Stimulated activated CD4-positive, alpha-beta T cell treated with anti-CD3 and anti-CD28 coated beads, Interleukin-12 subunit alpha, Interleukin-12 subunit beta, amount 100 ng/mL, for 24 hours (primary cell): ENCODE measurements around the gene COL18A1.
"Not testable (repeated sequence)": the region's sequence is repeated elsewhere in the genome, so short reads cannot be mapped to it uniquely, and the experiment has no call there.

Experiments
- DNase-seq, 2 experiments: peaks; one replicate each; pipeline ENCODE4 v3.0.0-alpha.2; 2020; ENCODE audit warnings: low read depth in 2 of 2

COL18A1 gene

DNA sequence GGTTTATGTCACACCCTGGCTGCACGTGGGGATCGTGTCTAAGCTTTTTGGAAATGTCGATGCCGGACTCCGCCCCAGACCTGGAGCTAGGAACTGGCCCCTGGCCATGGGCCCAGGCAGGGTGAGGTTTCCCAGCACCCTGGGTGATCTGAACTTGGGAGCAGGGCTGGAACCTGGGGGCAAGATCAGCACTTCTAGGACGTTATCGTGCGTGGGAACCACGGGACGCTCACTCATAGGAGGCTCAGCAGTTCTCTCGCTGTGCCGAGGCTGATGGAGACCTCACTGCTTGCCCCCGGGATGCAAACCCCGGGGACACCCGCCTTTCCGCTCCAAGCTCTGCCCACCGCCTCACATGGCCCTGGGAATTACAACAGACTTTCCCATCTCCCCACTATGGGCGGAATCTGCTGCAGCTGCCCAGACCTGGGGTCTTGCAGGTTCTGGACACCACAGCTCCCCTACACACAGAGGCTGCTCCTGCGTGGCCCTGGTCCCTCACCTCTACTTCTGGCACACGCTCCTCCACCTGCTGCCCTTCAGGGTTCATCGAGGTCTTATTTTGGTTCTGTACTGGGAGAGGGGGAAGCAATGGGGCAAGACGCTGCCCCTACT, 35.9 kb downstream of the COL18A1 start:
- no peak for DNase-seq

- DNase-seq: no peak
Measured at GRCh38 chr21:45441431-45442255, 36.7 kb downstream of the COL18A1 start.

- no peak for DNase-seq
Measured at GRCh38 chr21:45442276-45442675, 37.3 kb downstream of the COL18A1 start.

- DNase-seq: not testable (repeated sequence)
Measured at GRCh38 chr21:45442686-45443594, 38.0 kb downstream of the COL18A1 start.

DNA sequence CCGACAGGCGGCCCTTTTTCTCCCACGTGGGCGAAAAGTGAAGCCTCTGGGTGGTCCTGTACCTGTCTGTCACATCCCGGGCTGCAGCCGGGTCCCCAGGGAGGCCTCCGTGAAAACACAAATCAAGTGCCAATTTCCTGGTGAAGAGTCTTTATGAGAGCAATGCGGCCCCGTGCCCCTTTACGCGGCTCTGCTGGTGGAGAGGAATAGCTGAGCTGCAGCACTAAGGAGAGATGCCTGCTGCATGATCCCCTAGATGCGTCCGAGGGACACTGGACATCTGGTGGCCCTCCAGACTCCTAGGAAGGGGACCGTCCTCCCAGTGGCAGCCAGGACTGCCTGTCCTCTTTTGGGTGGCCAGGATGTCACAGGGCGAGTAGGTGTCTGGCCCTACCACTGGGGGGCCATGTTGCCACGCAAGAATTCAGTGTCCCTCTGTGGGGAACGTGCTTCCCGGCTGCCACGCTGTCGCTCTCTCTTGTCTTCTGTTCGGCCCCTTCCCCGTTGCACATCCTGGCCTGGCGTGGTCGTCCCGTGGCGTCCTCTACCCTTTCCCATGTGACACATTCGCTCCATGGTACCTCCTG, 38.7 kb downstream of the COL18A1 start:
- DNase-seq: no peak

DNA sequence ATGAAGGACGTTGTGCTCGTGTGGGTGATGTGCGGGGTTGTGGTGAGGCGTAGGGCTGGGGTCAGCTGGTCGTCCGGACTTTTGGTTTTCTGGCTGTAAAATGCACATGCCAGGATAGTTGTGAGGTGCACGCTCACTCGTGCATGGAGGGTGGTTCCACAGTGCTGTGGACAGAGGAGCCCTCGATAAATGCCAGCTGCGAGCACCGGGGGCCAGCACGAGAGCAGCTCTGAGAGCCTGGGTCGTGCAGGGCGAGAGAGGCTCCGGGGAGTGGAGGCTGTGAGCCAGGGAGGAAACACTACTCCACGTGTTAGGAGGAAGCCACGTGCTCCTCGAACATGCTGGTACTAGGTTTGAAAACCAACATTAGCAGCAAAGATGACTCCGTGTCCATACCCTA, 39.4 kb downstream of the COL18A1 start:
- no peak for DNase-seq

- DNase-seq: no peak
Measured at GRCh38 chr21:45445369-45445768, 40.4 kb downstream of the COL18A1 start.

- DNase-seq: no peak
Measured at GRCh38 chr21:45447821-45448220, 42.9 kb downstream of the COL18A1 start.

- no peak for DNase-seq
Measured at GRCh38 chr21:45448283-45448809, 43.4 kb downstream of the COL18A1 start.

- DNase-seq: no peak
Measured at GRCh38 chr21:45448810-45449657, 44.1 kb downstream of the COL18A1 start.

GRCh38 chr21:45449658-45450422, 44.9 kb downstream of the COL18A1 start:
- no peak for DNase-seq

GRCh38 chr21:45450423-45451090, 45.6 kb downstream of the COL18A1 start:
- no peak for DNase-seq

DNA sequence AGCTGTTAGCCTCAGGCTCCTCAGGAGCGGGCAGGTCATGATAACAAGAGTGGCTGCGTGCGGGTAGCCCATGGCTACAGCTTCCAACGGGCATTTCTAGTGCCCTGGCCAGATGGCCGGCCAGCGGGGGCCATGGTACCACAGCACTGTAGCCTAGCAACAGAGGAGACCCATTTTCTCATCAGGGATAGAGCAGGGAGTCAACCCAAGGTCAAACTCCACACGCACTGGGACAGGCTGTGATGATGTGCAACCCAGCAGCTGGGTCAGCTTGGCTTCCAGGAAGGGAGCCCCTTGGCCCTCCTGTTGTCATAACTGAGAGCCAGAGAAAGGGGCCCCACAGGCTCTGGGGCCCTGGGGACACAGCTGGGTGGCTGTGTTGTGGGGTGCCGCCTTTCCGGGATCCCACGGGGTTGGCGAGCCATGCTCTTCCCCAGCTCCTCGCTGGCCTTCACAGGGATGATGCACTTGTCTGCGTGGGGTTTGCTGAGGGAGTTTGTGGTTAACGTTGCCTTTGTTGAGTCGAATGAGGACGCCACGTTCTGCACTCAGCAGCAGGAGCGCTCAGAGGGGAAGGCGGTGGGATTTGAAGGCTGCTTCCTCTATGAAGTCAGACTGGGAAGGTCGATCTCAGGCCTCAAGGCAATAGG, 46.3 kb downstream of the COL18A1 start:
- DNase-seq: no peak

- no peak for DNase-seq
Measured at GRCh38 chr21:45451771-45452182, 46.8 kb downstream of the COL18A1 start.

- DNase-seq: no peak
Measured at GRCh38 chr21:45452696-45453307, 47.8 kb downstream of the COL18A1 start.

- DNase-seq: no peak
Measured at GRCh38 chr21:45453308-45453950, 48.5 kb downstream of the COL18A1 start.

DNA sequence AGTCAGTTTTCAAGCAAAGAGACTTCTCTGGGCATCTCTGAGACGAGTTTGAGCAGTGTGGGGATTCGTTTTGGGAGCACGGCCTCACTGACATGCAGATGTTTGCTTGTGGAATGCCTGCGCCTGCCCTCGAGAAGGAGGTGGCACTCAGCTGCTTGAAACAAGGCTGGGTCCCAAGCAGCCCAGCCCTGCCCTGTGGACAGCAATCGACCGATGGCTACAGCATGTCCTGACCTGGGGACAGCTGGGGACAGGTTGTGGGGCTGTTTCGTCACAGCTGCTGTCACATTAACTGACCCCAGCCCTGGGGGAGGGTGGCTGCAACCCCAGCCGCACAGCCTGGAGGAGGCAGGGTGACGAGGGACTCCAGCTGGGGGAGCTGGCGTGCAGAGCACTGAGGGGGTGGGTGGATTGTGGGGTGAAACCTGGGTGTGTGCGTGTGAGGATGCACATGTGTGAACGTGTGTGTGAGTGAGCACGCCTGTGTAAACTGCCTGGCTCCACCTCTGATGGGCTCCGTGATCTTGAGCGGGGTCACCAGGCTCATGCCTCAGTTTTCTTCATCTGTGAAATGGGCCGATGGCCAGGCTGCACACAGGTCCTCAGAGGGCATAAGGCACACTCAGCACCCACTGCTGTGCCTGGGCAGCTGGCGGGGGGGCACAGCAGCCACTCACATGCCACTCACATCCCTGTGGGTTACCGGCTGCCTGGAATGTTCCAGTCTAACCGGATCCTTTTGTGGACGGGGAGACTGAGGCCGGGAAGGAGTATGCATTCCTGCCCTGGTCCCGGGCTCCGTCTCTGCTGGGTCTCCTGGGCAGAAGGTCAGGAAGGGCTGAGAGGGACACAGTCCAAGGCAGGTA, 49.3 kb downstream of the COL18A1 start:
- no peak for DNase-seq
